Muscle layer of duodenum (tissue), 2 donors: Measurements from ENCODE around the gene RGS19.

Experiments used
- H3K27ac ChIP-seq: one replicate; pipeline ENCODE4 v1.7.0; 2013; ENCODE audit warnings: mild to moderate bottlenecking, low read length
- H3K27me3 ChIP-seq: one replicate; pipeline ENCODE4 v1.7.0; 2013; ENCODE audit warnings: low read depth, mild to moderate bottlenecking, control low read depth, low read length
- H3K36me3 ChIP-seq, 2 donors: one replicate each; pipeline ENCODE4 v1.7.0; 2013; ENCODE audit warnings: low read length in 2 of 2, control low read depth in 1 of 2, mild to moderate bottlenecking in 1 of 2; ENCODE audit not compliant: insufficient read depth in 2 of 2, control insufficient read depth in 1 of 2
- H3K4me1 ChIP-seq, 2 donors: one replicate each; pipeline ENCODE4 v1.7.0; 2013; ENCODE audit warnings: low read length in 2 of 2, mild to moderate bottlenecking in 2 of 2, control low read depth in 1 of 2, moderate library complexity in 1 of 2; ENCODE audit not compliant: insufficient read depth in 2 of 2, control insufficient read depth in 1 of 2
- H3K4me3 ChIP-seq, 2 donors: one replicate each; pipeline ENCODE4 v1.7.0; 2013; ENCODE audit warnings: low read length in 2 of 2, low read depth in 1 of 2, mild to moderate bottlenecking in 1 of 2
- H3K9me3 ChIP-seq, 2 donors: one replicate each; pipeline ENCODE4 v1.7.0; 2013; ENCODE audit warnings: low read length in 2 of 2, control low read depth in 1 of 2, mild to moderate bottlenecking in 1 of 2; ENCODE audit not compliant: control insufficient read depth in 1 of 2
- donor health status: healthy.

RGS19 gene

DNA sequence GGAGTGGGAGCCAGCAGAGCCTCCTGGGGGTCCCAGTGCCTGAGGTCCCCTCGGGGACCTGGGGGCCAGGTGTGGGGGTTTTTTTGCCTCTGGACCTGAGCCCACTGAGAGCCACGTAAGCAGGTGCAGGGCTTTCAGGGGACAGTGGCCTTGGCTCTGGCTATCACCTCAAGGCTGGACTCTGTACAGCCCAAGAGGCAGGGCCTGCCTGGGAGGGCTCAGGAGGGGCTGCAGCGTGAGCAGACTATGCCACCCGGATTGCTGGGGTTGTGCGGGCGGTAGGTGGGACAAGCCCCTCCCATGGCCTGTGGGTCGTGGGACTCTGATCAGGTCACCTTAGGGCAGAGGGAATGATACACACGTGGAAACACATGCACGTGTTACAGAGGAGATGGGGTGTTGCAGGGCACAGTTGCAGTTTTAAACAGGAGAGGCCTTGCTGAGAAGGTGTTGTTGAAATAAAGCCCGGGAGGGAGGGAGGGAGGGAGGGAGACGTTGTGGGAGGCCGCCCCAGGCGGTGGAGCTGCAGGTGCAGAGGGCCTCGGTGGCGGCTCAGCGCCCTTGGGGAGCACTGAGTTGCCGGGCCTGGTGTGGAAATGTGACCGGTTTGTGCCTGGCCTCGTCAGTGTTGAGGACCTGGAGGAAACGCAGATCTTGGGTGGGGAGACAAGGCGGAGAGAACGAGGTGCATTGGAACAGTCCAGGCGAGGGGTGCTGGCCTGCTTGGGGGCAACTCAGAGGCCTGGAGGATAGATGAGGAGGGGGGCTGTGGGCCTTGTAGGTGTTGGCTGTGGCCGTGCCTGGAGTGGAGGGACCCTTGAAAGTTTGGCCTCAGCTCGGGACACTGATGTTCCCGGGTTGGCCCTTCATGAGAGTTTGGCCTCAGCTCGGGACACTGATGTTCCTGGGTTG lies 14.0 kb downstream of the RGS19 start:
- no peaks in the 10 kb centered on the region for H3K27me3 ChIP-seq
- H3K4me3 ChIP-seq, result no peak overlapping the region
- H3K4me1 ChIP-seq, result peaks cover 0 to 21% of the 10 kb centered on the region in 2 donors
- H3K9me3 ChIP-seq, result no peaks in the 10 kb centered on the region
- H3K36me3 ChIP-seq, result no peaks in the 10 kb centered on the region
- H3K27ac ChIP-seq, result no peak overlapping the region

DNA sequence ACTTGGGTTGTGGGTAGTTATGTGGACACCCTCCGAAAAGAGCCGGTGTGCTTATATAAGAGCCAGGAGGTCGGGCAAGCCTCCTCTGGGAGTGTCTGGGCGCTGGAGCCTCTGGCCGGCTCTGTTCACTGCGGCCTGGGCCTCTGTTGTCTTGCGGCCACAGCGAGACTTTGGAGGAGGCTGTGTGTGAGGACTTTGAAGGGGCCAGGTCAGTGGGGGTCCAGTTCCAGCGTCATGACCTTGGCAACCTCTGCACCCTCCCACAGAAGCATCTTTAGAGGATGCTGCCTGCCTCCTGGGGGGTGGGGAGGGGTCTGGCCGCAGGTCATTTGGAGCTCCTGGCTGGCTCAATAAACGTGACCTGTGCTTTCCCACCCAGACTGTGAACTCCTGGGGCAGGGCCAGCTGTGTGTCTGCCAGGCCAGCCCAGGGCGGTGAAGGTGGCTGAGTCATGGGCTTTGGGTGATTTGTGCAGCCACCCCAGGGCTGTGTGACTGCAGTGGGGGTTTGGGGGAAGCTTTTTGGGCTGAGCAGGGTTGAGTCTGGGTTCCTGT lies 15.1 kb downstream of the RGS19 start:
- Histone ChIP-seq H3K4me1 (peaks cover 0 to 21% of the 10 kb centered on the region in 2 donors), H3K27ac (no peak overlapping the region), H3K9me3 (no peaks in the 10 kb centered on the region), H3K4me3 (peak overlapping the region; percentile 59 to 91), H3K27me3 (no peaks in the 10 kb centered on the region), H3K36me3 (no peaks in the 10 kb centered on the region)

DNA sequence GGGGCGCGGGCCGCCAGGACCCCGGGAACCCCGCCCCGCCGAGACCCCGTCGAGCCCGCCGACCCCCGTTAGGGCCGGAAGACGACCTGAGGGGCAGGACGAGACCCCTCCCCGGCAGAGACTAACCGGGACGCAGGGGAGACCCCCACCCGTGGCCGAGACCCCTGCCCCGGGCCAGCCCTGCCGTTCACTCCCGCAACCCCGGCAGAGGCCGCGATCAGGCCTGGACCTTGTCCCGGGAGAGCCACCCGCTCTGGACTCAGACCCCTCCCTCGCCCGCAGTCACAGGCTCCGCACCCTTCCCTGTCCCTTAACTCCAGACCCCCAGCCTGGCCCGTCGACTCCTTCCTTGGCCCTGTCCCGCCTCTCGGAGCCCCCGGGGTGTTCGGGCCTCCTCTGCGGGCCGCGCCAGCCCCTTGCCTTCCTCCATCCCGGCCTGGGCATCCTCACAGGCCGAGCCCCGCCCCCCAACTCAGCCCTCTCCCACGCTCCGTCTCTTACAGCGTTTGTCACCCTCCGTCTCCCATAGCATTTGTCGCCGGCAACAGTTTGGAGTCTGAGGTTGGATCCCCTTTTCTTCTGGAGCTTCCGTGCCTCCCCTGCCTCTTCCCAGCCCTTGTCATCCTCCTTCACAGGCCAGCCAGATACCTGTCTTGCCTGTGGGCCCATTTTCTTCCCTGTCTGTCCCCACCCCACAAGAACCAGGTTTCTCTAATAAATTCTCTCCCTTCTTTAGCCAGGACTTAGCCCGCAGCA lies 15.8 kb downstream of the RGS19 start:
- Histone ChIP-seq H3K27ac (no peak overlapping the region), H3K9me3 (no peaks in the 10 kb centered on the region), H3K4me3 (peak overlapping the region; percentile 59 to 91), H3K36me3 (no peaks in the 10 kb centered on the region), H3K27me3 (no peaks in the 10 kb centered on the region), H3K4me1 (peaks cover 0 to 21% of the 10 kb centered on the region in 2 donors)

DNA sequence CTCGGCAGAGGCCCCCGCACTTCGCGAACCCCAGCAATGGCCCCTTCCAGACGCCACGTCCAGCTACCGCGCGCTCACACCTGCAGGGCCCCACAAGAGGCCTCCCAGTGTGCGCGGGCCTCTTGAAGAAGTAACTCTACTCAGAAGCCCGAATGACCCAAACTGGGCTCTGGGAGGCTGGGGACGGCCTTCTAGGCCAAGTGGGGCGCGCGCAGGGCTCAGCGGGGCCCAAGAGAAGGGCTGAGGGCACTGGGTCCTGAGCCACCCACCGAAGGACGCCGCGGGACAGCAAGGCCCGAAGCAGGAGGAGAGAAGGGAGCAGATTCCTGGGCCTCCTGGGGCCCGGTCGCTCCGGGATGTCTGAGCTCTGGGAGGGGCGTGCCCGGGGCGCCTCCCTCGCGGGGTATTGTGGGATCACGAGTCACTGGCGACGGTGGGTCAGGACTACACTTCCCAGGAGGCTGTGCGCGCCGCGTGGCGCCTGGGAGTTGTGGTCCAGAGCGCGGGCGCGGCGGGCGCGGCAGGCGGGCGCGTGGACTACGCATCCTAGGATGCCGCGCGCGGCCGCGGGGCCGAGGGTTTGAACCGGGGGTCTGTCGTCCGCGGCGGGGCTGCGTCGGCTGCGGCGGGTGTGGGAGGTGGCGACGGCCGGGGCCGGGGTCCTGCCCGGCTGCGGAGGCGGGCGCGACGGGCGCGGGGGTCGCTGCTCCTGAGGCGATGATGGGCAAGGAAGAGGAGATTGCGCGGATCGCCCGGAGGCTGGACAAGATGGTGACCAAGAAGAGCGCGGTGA lies 16.5 kb downstream of the RGS19 start, which contains the start of gene TCEA2:
TCEA2 (plus strand) TSS at position 603 of the 793 bp plus-strand sequence; CDS start at position 718, 115 bp downstream.
- Histone ChIP-seq H3K27me3 (no peaks in the 10 kb centered on the region), H3K36me3 (no peaks in the 10 kb centered on the region), H3K4me1 (peaks cover 0 to 21% of the 10 kb centered on the region in 2 donors), H3K27ac (no peak within 1 kb of the TSS), H3K4me3 (peak within 1 kb of the TSS; percentile 59 to 91), H3K9me3 (no peaks in the 10 kb centered on the region)

DNA sequence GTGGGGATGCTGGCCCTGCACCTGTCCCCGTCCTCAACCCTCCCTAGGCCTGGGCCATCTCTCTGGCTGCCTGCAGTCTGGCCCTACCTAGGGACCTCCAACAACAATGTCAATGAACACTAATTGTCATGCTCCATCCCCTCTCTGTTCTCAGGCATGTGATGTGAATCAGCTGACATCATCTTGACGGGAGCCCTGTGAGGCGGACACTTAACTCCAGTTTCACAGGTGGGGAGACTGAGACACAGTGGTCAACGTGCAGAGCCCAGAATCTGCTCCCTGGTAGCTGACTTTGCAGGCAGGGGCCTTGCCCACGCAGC lies 17.1 kb downstream of the RGS19 start:
- Histone ChIP-seq H3K9me3 (no peaks in the 10 kb centered on the region), H3K4me1 (peaks cover 0 to 21% of the 10 kb centered on the region in 2 donors), H3K4me3 (peak overlapping the region; percentile 44 to 91), H3K36me3 (no peaks in the 10 kb centered on the region), H3K27me3 (no peaks in the 10 kb centered on the region), H3K27ac (no peak overlapping the region)

DNA sequence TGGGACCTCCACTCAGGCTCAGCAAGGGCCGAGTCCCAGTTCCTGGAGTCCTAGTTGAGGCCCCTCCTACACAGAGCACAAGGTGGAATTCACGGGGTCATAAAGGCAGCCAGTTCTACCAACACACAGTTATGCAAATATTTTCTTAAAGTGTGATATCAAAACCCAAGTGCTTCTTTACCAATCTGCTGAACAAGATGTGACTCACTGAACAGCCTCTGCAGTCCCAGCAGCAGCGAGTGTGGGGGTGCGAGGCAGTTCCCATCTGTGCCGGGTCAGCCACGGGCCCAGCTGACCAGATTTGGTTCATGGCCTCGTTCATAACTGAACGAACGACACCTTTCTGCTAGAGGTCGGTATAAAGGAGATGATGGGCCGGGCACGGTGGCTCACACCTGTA lies 20.8 kb downstream of the RGS19 start:
- H3K27me3 ChIP-seq, result peaks cover 4% of the 10 kb centered on the region
- no peaks in the 10 kb centered on the region for H3K9me3 ChIP-seq
- H3K36me3 ChIP-seq, result no peaks in the 10 kb centered on the region
- H3K4me3 ChIP-seq, result no peak overlapping the region
- peaks cover 2 to 8% of the 10 kb centered on the region in 2 donors for H3K4me1 ChIP-seq
- H3K27ac ChIP-seq, result no peak overlapping the region

DNA sequence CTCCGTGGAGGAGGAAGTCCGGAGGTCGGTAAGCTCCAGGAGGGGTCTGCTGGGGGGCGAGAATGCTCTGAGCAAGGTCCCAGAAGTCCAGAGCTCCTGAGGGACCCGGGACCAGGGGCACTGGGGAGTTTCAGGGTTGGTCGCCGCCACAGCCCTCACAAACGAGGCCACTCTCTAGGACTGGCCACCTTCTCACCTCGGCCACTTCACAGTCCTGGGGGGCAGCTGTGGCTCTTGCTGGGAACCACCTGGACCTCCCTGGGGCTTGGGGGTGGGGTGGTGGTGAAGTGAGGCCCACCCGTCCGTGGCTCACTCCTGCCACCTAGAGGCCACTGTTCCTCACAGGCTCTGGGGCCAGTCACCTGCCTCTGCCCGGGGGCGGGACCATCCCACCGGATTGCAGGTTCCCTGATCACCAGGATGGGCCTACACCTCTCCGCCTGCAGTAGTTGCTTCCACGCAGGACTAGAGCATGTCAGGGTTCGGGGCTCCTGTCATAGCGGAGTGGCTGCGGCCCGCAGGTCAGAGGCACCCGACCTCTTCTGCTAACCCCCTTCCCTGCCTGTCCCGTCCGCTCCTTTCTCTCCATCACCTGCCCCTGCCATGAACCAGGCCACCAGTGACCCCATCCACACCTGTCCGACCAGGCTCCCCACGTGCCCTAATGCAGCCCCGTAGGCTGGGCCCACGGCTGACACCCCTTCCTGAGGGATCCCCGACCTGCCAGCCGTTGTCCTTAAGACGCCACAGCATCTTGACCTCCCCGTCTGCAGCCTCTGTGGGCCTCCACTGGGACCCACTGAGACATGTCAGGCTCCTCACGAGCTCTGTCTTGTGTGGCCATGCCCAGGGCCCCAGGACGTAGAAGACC lies 21.5 kb downstream of the RGS19 start:
- Histone ChIP-seq H3K27me3 (peaks cover 4% of the 10 kb centered on the region), H3K9me3 (no peaks in the 10 kb centered on the region), H3K4me1 (peaks cover 2 to 7% of the 10 kb centered on the region in 2 donors), H3K27ac (no peak overlapping the region), H3K36me3 (no peaks in the 10 kb centered on the region), H3K4me3 (no peak overlapping the region)

DNA sequence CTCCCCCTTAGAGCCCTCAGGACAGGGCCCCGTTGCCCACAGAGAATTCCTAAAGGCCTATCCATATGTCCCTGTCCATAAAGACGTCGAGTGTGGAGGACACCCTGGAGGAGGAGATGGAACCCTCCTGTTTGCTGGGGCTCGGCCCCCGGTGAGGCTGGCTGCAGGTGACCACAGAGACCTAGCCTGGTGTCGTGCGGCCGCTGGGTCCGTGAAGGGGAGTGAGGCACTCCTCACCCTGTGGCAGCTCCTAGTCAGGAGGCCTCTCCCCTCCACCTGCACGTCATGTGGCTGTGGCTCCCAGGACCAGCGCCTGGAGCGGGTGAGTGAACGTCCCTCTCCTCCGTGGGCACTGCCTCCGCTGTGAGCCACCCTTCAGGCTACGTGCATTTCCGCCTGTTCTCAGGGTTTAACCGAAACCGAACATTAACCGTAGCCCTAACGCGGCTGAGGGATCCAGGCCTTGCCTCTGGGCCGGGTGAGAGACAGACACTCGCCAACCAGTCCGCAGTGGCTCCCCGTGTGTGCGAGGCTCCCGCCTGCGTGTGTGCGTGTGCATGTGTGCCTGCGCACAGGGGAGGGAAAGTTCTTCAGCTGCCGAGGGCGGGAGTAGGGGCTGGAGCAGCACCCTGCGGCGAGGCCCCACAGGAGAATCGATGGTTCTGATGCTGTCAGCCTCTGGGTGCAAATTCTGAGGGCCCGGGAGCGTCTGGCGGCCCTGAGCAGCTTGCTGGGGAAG lies 22.3 kb downstream of the RGS19 start:
- H3K4me3 ChIP-seq, result no peak overlapping the region
- peaks cover under 1 to 2% of the 10 kb centered on the region in 2 donors for H3K4me1 ChIP-seq
- no peak overlapping the region for H3K27ac ChIP-seq
- peaks cover 8% of the 10 kb centered on the region for H3K27me3 ChIP-seq
- H3K9me3 ChIP-seq, result no peaks in the 10 kb centered on the region
- no peaks in the 10 kb centered on the region for H3K36me3 ChIP-seq

DNA sequence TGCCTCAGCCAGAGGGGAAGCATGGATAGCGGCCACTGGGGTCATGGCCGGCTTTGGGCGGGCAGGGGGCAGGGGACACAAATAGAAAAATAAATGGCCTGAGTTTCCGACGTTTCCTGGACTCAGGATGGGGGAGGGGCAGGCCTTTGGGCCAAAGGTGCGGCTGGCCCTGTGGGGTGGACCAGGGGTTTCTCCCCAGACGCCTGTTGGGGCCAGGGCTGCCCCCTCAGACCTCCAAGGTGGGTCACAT lies 22.8 kb downstream of the RGS19 start:
- Histone ChIP-seq H3K9me3 (no peaks in the 10 kb centered on the region), H3K27ac (no peak overlapping the region), H3K4me1 (peaks cover 0 to 2% of the 10 kb centered on the region in 2 donors), H3K27me3 (peaks cover 9% of the 10 kb centered on the region), H3K4me3 (no peak overlapping the region), H3K36me3 (no peaks in the 10 kb centered on the region)
